Measurements from ENCODE around the gene KLHDC8A.

DNA sequence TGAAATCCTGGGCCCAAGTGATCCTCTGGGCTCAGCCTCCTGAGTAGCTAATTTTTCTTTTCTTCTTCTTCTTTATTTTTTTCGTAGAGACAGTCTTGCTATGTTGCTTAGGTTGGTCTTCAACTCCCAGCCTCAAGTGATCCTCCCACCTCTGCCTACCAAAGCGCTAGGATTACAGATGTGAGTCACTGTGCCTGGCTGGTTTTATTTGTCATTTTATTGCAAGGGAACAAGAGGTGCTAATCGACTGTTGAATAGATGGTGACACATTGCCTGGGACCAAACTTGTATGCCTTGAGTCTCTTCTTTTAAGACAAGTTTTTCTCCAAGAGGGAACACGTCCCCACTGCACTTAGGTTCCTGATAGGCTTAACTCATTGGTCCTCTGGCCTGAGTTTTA, 20.0 kb upstream of the KLHDC8A start:
- TF ChIP-seq, protein P1, sequence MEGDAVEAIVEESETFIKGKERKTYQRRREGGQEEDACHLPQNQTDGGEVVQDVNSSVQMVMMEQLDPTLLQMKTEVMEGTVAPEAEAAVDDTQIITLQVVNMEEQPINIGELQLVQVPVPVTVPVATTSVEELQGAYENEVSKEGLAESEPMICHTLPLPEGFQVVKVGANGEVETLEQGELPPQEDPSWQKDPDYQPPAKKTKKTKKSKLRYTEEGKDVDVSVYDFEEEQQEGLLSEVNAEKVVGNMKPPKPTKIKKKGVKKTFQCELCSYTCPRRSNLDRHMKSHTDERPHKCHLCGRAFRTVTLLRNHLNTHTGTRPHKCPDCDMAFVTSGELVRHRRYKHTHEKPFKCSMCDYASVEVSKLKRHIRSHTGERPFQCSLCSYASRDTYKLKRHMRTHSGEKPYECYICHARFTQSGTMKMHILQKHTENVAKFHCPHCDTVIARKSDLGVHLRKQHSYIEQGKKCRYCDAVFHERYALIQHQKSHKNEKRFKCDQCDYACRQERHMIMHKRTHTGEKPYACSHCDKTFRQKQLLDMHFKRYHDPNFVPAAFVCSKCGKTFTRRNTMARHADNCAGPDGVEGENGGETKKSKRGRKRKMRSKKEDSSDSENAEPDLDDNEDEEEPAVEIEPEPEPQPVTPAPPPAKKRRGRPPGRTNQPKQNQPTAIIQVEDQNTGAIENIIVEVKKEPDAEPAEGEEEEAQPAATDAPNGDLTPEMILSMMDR (tag by site-specific recombination; IDR thresholded peaks at IDR 0.05), result no peak
- TF ChIP-seq SETDB1 (IDR thresholded peaks at IDR 0.05; ENCODE audit: insufficient read length, low read length) (no peak), BCL11A (tag by site-specific recombination; IDR thresholded peaks at IDR 0.05; ENCODE audit: low read depth) (no peak), MYNN (tag by site-specific recombination; IDR thresholded peaks at IDR 0.05; ENCODE audit: borderline replicate concordance) (no peak), SP2 (tag by site-specific recombination; IDR thresholded peaks at IDR 0.05) (no peak), ZNF398 (tag by site-specific recombination; IDR thresholded peaks at IDR 0.05) (no peak), ZBTB7A (tag by site-specific recombination; IDR thresholded peaks at IDR 0.05; ENCODE audit: low read depth) (no peak), MZF1 (tag by site-specific recombination; IDR thresholded peaks at IDR 0.05; ENCODE audit: borderline replicate concordance) (no peak), ZNF416 (tag by site-specific recombination; IDR thresholded peaks at IDR 0.05) (no peak), ZBTB10 (tag by site-specific recombination; IDR thresholded peaks at IDR 0.05) (no peak)
- TF ChIP-seq, protein P2, sequence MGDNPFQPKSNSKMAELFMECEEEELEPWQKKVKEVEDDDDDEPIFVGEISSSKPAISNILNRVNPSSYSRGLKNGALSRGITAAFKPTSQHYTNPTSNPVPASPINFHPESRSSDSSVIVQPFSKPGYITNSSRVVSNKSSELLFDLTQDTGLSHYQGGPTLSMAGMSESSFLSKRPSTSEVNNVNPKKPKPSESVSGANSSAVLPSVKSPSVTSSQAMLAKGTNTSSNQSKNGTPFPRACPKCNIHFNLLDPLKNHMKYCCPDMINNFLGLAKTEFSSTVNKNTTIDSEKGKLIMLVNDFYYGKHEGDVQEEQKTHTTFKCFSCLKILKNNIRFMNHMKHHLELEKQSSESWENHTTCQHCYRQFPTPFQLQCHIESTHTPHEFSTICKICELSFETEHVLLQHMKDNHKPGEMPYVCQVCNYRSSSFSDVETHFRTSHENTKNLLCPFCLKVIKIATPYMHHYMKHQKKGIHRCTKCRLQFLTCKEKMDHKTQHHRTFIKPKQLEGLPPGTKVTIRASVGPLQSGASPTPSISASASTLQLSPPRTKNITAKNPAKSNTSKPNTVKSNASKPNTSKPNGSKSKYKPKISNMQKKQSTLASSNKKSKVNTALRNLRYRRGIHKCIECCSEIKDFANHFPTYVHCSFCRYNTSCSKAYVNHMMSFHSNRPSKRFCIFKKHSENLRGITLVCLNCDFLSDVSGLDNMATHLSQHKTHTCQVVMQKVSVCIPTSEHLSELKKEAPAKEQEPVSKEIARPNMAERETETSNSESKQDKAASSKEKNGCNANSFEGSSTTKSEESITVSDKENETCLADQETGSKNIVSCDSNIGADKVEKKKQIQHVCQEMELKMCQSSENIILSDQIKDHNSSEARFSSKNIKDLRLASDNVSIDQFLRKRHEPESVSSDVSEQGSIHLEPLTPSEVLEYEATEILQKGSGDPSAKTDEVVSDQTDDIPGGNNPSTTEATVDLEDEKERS (tag by site-specific recombination; IDR thresholded peaks at IDR 0.05), result no peak

All from HEK293 (cell line).